Lung (tissue), 12 donors: ENCODE data around the gene NTM. TPM values are rescaled to one million over a fixed set of nuclear protein-coding genes. Genes with fewer than 3 reads are reported as not detected.

Experiments used
- ATAC-seq: fragments of 200-7000 bp; cut with Tn5 transposase; one replicate; pipeline ENCODE4 v1.9.1; 2020; ENCODE audit warnings: moderate number of reproducible peaks; ENCODE audit not compliant: insufficient read depth, low FRiP score
- DNase-seq, 3 donors: peaks; one replicate each; pipeline ENCODE4 v3.0.0-alpha.2; 2013 to 2017
- H3K27ac ChIP-seq, 2 donors: one replicate each; pipeline ENCODE4 v1.5.1; 2013; ENCODE audit warnings: mild to moderate bottlenecking in 2 of 2, moderate library complexity in 2 of 2, control low read depth in 1 of 2, inconsistent platforms in 1 of 2, low read depth in 1 of 2, low read length in 1 of 2
- H3K27me3 ChIP-seq, 3 donors: one replicate each; pipeline ENCODE4 v1.5.1; 2013; ENCODE audit warnings: low read length in 2 of 3; ENCODE audit not compliant: control insufficient read depth in 3 of 3, insufficient read depth in 3 of 3
- H3K36me3 ChIP-seq, 4 donors: one replicate each; pipeline ENCODE4 v1.5.1; 2013; ENCODE audit warnings: low read length in 4 of 4, mild to moderate bottlenecking in 1 of 4, moderate library complexity in 1 of 4; ENCODE audit not compliant: control insufficient read depth in 4 of 4, insufficient read depth in 4 of 4
- H3K4me1 ChIP-seq, 5 donors: one replicate each; pipeline ENCODE4 v1.5.1; 2013; ENCODE audit warnings: low read length in 5 of 5, mild to moderate bottlenecking in 2 of 5, moderate library complexity in 1 of 5; ENCODE audit not compliant: control insufficient read depth in 5 of 5, insufficient read depth in 5 of 5
- H3K4me3 ChIP-seq: one replicate; pipeline ENCODE4 v1.5.1; 2013; ENCODE audit warnings: mild to moderate bottlenecking, control low read depth, moderate library complexity
- H3K9ac ChIP-seq, 2 donors: one replicate each; pipeline ENCODE4 v1.5.1; 2013; ENCODE audit warnings: low read length in 2 of 2, control low read depth in 1 of 2; ENCODE audit not compliant: insufficient read depth in 1 of 2
- H3K9me3 ChIP-seq, 4 donors: one replicate each; pipeline ENCODE4 v1.5.1; 2013; ENCODE audit warnings: low read length in 3 of 4, mild to moderate bottlenecking in 1 of 4, moderate library complexity in 1 of 4; ENCODE audit not compliant: control insufficient read depth in 4 of 4, insufficient read depth in 3 of 4
- CTCF ChIP-seq: IDR thresholded peaks from 2 replicates; pipeline ENCODE4 v1.5.1; 2012; ENCODE audit warnings: mild to moderate bottlenecking; ENCODE audit errors: control extremely low read depth, extremely low read depth
- WGBS, 2 donors: extraction: QIAGEN DNeasy Blood & Tissue Kit; methylation state at CpG; one replicate each; pipeline ENCODE4 v1.1.7; 2013; 5-methylcytosine and 5-hydroxymethylcytosine counted together
- polyA plus RNA-seq, 2 donors: library from polyadenylated mRNA; stranded (reverse); fragments of 200-250 nt; gene quantifications; one replicate each; pipeline ENCODE4 v1.2.1, GENCODE V29; 2013
- total RNA-seq, 2 donors: library from RNA; depleted of rRNA in 1 of 2; stranded (reverse); fragments of >200 nt in 1 of 2; gene quantifications; one replicate each; pipeline ENCODE4 v1.2.1, GENCODE V29; 2014 to 2021
- donor health status: control.
- donor health status: control.
- donor health status: Bipolar disorder and iron deficiency.
- donor health status: healthy.
- donor health status: DM: yes; HTN: yes; CAD: no.

NTM gene
- total and polyA plus RNA-seq, 4 donors: 0.39 to 30.9 (median 7.2) TPM

GRCh38 chr11:132245403-132246385 is 875.3 kb downstream of the NTM start:
- H3K27ac ChIP-seq: no peak overlapping the region
- no peaks in the 10 kb centered on the region for H3K36me3 ChIP-seq
- TF ChIP-seq CTCF: no peak
- no peaks in the 10 kb centered on the region for H3K9me3 ChIP-seq
- H3K4me1 ChIP-seq: no peaks in the 10 kb centered on the region
- no peak overlapping the region for H3K9ac ChIP-seq
- no peak for DNase-seq
- no peak for ATAC-seq
- no peaks in the 10 kb centered on the region for H3K27me3 ChIP-seq
- 87 to 89% methylated on average over 33 of the region's 33 CpGs for WGBS, 2 donors
- no peak overlapping the region for H3K4me3 ChIP-seq

GRCh38 chr11:132248580-132248979 is 878.2 kb downstream of the NTM start:
- Histone ChIP-seq H3K9ac (no peak overlapping the region), H3K27ac (no peak overlapping the region), H3K4me3 (no peak overlapping the region), H3K9me3 (no peaks in the 10 kb centered on the region), H3K36me3 (no peaks in the 10 kb centered on the region), H3K27me3 (no peaks in the 10 kb centered on the region), H3K4me1 (no peaks in the 10 kb centered on the region)
- 68 to 70% methylated on average over 6 of the region's 6 CpGs for WGBS, 2 donors
- no peak for TF ChIP-seq CTCF
- no peak for DNase-seq
- no peak for ATAC-seq

GRCh38 chr11:132249256-132249655 is 878.8 kb downstream of the NTM start:
- 55 to 67% methylated on average over 5 of the region's 5 CpGs for WGBS, 2 donors
- Histone ChIP-seq H3K9ac (no peak overlapping the region), H3K4me1 (no peaks in the 10 kb centered on the region), H3K36me3 (no peaks in the 10 kb centered on the region), H3K4me3 (no peak overlapping the region), H3K27me3 (no peaks in the 10 kb centered on the region), H3K27ac (no peak overlapping the region), H3K9me3 (peaks cover 0 to 4% (median 0%) of the 10 kb centered on the region in 4 donors)
- no peak for DNase-seq
- no peak for ATAC-seq
- no peak for TF ChIP-seq CTCF
